ENCODE data around the gene GPX1.
"Not testable (repeated sequence)": the region's sequence is repeated elsewhere in the genome, so short reads cannot be mapped to it uniquely, and the experiment has no call there.

GPX1 gene

GRCh38 chr3:49358217-49358883, at the start of gene GPX1:
GPX1 (minus strand) TSS chr3:49358353; CDS start chr3:49358278, 75 bp downstream.
- peak; percentile 96 for DNase-seq (ENCODE audit: low read depth, low spot score)
- TF ChIP-seq ZNF274 (IDR thresholded peaks at IDR 0.05; ENCODE audit: low read depth, low read length), result no peak
- no peak for TF ChIP-seq YY1 (IDR thresholded peaks at IDR 0.05; ENCODE audit: insufficient read depth, insufficient read length)
- TF ChIP-seq SUZ12 (IDR thresholded peaks at IDR 0.05; ENCODE audit: extremely low read depth, insufficient read depth, insufficient read length), result no peak
- Histone ChIP-seq H3K4me1 (ENCODE audit: insufficient read depth, insufficient read length) (peaks cover 3% of the 10 kb centered on the region), H3K9me3 (ENCODE audit: insufficient read depth, low read length) (no peaks in the 10 kb centered on the region), H3K36me3 (ENCODE audit: insufficient read depth, insufficient read length, low read length) (peaks cover 77% of the 10 kb centered on the region), H3K27me3 (ENCODE audit: insufficient read depth, insufficient read length) (no peaks in the 10 kb centered on the region), H3K9ac (ENCODE audit: insufficient read length, low read depth) (peak within 1 kb of the TSS; percentile 96), H3K4me3 (ENCODE audit: insufficient read length, low read depth) (peak within 1 kb of the TSS; percentile 63)

GRCh38 chr3:49406571-49407565, 48.7 kb upstream of the GPX1 start:
- Histone ChIP-seq H3K4me1 (ENCODE audit: insufficient read depth, insufficient read length) (no peaks in the 10 kb centered on the region), H3K27me3 (ENCODE audit: insufficient read depth, insufficient read length) (no peaks in the 10 kb centered on the region), H3K4me3 (ENCODE audit: insufficient read length, low read depth) (no peak overlapping the region), H3K9ac (ENCODE audit: insufficient read length, low read depth) (no peak overlapping the region), H3K9me3 (ENCODE audit: insufficient read depth, low read length) (no peaks in the 10 kb centered on the region), H3K36me3 (ENCODE audit: insufficient read depth, insufficient read length, low read length) (peaks cover 21% of the 10 kb centered on the region)
- no peak for DNase-seq (ENCODE audit: low read depth, low spot score)
- TF ChIP-seq YY1 (IDR thresholded peaks at IDR 0.05; ENCODE audit: insufficient read depth, insufficient read length) (no peak), ZNF274 (IDR thresholded peaks at IDR 0.05; ENCODE audit: low read depth, low read length) (no peak), SUZ12 (IDR thresholded peaks at IDR 0.05; ENCODE audit: extremely low read depth, insufficient read depth, insufficient read length) (no peak)

GRCh38 chr3:49405570-49405969, 47.4 kb upstream of the GPX1 start:
- H3K4me3 ChIP-seq (ENCODE audit: insufficient read length, low read depth); H3K4me1 ChIP-seq (ENCODE audit: insufficient read depth, insufficient read length); H3K9ac ChIP-seq (ENCODE audit: insufficient read length, low read depth); H3K27me3 ChIP-seq (ENCODE audit: insufficient read depth, insufficient read length); H3K9me3 ChIP-seq (ENCODE audit: insufficient read depth, low read length); DNase-seq (ENCODE audit: low read depth, low spot score): not testable (repeated sequence)
- H3K36me3 ChIP-seq (ENCODE audit: insufficient read depth, insufficient read length, low read length), result peaks cover 31% of the 10 kb centered on the region

GRCh38 chr3:49403891-49404290, 45.7 kb upstream of the GPX1 start:
- TF ChIP-seq SUZ12 (IDR thresholded peaks at IDR 0.05; ENCODE audit: extremely low read depth, insufficient read depth, insufficient read length), result no peak
- TF ChIP-seq ZNF274 (IDR thresholded peaks at IDR 0.05; ENCODE audit: low read depth, low read length), result no peak
- TF ChIP-seq YY1 (IDR thresholded peaks at IDR 0.05; ENCODE audit: insufficient read depth, insufficient read length), result no peak
- no peaks in the 10 kb centered on the region for H3K9me3 ChIP-seq (ENCODE audit: insufficient read depth, low read length)
- H3K36me3 ChIP-seq (ENCODE audit: insufficient read depth, insufficient read length, low read length), result peaks cover 31% of the 10 kb centered on the region
- H3K4me3 ChIP-seq (ENCODE audit: insufficient read length, low read depth), result no peak overlapping the region
- no peak for DNase-seq (ENCODE audit: low read depth, low spot score)
- no peaks in the 10 kb centered on the region for H3K27me3 ChIP-seq (ENCODE audit: insufficient read depth, insufficient read length)
- no peak overlapping the region for H3K9ac ChIP-seq (ENCODE audit: insufficient read length, low read depth)
- H3K4me1 ChIP-seq (ENCODE audit: insufficient read depth, insufficient read length), result no peaks in the 10 kb centered on the region

- no peaks in the 10 kb centered on the region for H3K9me3 ChIP-seq (ENCODE audit: insufficient read depth, low read length)
- no peak overlapping the region for H3K9ac ChIP-seq (ENCODE audit: insufficient read length, low read depth)
- no peak overlapping the region for H3K4me3 ChIP-seq (ENCODE audit: insufficient read length, low read depth)
- TF ChIP-seq YY1 (IDR thresholded peaks at IDR 0.05; ENCODE audit: insufficient read depth, insufficient read length), result no peak
- no peak for TF ChIP-seq ZNF274 (IDR thresholded peaks at IDR 0.05; ENCODE audit: low read depth, low read length)
- TF ChIP-seq SUZ12 (IDR thresholded peaks at IDR 0.05; ENCODE audit: extremely low read depth, insufficient read depth, insufficient read length), result no peak
- H3K4me1 ChIP-seq (ENCODE audit: insufficient read depth, insufficient read length), result no peaks in the 10 kb centered on the region
- peaks cover 33% of the 10 kb centered on the region for H3K36me3 ChIP-seq (ENCODE audit: insufficient read depth, insufficient read length, low read length)
- DNase-seq (ENCODE audit: low read depth, low spot score), result no peak
- no peaks in the 10 kb centered on the region for H3K27me3 ChIP-seq (ENCODE audit: insufficient read depth, insufficient read length)
Measured at GRCh38 chr3:49401766-49402165, 43.6 kb upstream of the GPX1 start.

- no peaks in the 10 kb centered on the region for H3K4me1 ChIP-seq (ENCODE audit: insufficient read depth, insufficient read length)
- no peak for DNase-seq (ENCODE audit: low read depth, low spot score)
Measured at GRCh38 chr3:49399461-49399860, 41.3 kb upstream of the GPX1 start.

GRCh38 chr3:49397470-49397869, 39.3 kb upstream of the GPX1 start:
- H3K36me3 ChIP-seq (ENCODE audit: insufficient read depth, insufficient read length, low read length), result peaks cover 44% of the 10 kb centered on the region
- no peaks in the 10 kb centered on the region for H3K4me1 ChIP-seq (ENCODE audit: insufficient read depth, insufficient read length)
- peak; percentile 20 for TF ChIP-seq YY1 (IDR thresholded peaks at IDR 0.05; ENCODE audit: insufficient read depth, insufficient read length)
- TF ChIP-seq SUZ12 (IDR thresholded peaks at IDR 0.05; ENCODE audit: extremely low read depth, insufficient read depth, insufficient read length), result no peak
- TF ChIP-seq ZNF274 (IDR thresholded peaks at IDR 0.05; ENCODE audit: low read depth, low read length), result no peak
- no peak overlapping the region for H3K4me3 ChIP-seq (ENCODE audit: insufficient read length, low read depth)
- no peak overlapping the region for H3K9ac ChIP-seq (ENCODE audit: insufficient read length, low read depth)
- H3K9me3 ChIP-seq (ENCODE audit: insufficient read depth, low read length), result no peaks in the 10 kb centered on the region
- DNase-seq (ENCODE audit: low read depth, low spot score), result no peak
- no peaks in the 10 kb centered on the region for H3K27me3 ChIP-seq (ENCODE audit: insufficient read depth, insufficient read length)

More at GRCh38 chr3:49399461-49399860, 41.3 kb upstream of the GPX1 start:
- Histone ChIP-seq H3K9ac (ENCODE audit: insufficient read length, low read depth) (no peak overlapping the region), H3K36me3 (ENCODE audit: insufficient read depth, insufficient read length, low read length) (peaks cover 42% of the 10 kb centered on the region), H3K4me3 (ENCODE audit: insufficient read length, low read depth) (no peak overlapping the region), H3K9me3 (ENCODE audit: insufficient read depth, low read length) (no peaks in the 10 kb centered on the region), H3K27me3 (ENCODE audit: insufficient read depth, insufficient read length) (no peaks in the 10 kb centered on the region)
- TF ChIP-seq ZNF274 (IDR thresholded peaks at IDR 0.05; ENCODE audit: low read depth, low read length) (no peak), SUZ12 (IDR thresholded peaks at IDR 0.05; ENCODE audit: extremely low read depth, insufficient read depth, insufficient read length) (no peak), YY1 (IDR thresholded peaks at IDR 0.05; ENCODE audit: insufficient read depth, insufficient read length) (no peak)

- H3K9me3 ChIP-seq (ENCODE audit: insufficient read depth, low read length); H3K9ac ChIP-seq (ENCODE audit: insufficient read length, low read depth); DNase-seq (ENCODE audit: low read depth, low spot score); H3K27me3 ChIP-seq (ENCODE audit: insufficient read depth, insufficient read length); H3K4me1 ChIP-seq (ENCODE audit: insufficient read depth, insufficient read length); H3K4me3 ChIP-seq (ENCODE audit: insufficient read length, low read depth): not testable (repeated sequence)
- H3K36me3 ChIP-seq (ENCODE audit: insufficient read depth, insufficient read length, low read length), result peaks cover 41% of the 10 kb centered on the region
Measured at GRCh38 chr3:49391310-49391709, 33.2 kb upstream of the GPX1 start.
